ENCODE results near the gene LINC01488.

GRCh38 chr11:69439651-69440464 lies 41.6 kb upstream of the LINC01488 start:
- no peak for TF ChIP-seq CTCF (IDR thresholded peaks at IDR 0.05)
- no peak for TF ChIP-seq POLR2A (IDR thresholded peaks at IDR 0.05)

Measured in prostate gland (tissue), 2 donors.